Kidney glomerular epithelial cell (primary cell): ENCODE measurements around the gene NBPF8.
"Not testable (repeated sequence)": the region's sequence is repeated elsewhere in the genome, so short reads cannot be mapped to it uniquely, and the experiment has no call there.

ENCODE experiments used
- DNase-seq: peaks from one replicate; lab custom pipeline; 2025; lab: John Stamatoyannopoulos, UW

The NBPF8 gene, protein sequence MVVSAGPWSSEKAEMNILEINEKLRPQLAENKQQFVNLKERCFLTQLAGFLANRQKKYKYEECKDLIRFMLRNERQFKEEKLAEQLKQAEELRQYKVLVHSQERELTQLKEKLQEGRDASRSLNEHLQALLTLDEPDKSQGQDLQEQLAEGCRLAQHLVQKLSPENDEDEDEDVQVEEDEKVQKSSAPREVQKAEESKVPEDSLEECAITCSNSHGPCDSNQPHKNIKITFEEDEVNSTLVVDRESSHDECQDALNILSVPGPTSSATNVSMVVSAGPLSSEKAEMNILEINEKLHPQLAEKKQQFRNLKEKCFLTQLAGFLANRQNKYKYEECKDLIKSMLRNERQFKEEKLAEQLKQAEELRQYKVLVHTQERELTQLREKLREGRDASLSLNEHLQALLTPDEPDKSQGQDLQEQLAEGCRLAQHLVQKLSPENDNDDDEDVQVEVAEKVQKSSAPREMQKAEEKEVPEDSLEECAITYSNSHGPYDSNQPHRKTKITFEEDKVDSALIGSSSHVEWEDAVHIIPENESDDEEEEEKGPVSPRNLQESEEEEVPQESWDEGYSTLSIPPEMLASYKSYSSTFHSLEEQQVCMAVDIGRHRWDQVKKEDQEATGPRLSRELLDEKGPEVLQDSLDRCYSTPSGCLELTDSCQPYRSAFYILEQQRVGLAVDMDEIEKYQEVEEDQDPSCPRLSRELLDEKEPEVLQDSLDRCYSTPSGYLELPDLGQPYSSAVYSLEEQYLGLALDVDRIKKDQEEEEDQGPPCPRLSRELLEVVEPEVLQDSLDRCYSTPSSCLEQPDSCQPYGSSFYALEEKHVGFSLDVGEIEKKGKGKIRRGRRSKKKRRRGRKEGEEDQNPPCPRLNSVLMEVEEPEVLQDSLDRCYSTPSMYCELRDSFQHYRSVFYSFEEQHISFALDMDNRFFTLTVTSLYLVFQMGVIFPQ

DNA sequence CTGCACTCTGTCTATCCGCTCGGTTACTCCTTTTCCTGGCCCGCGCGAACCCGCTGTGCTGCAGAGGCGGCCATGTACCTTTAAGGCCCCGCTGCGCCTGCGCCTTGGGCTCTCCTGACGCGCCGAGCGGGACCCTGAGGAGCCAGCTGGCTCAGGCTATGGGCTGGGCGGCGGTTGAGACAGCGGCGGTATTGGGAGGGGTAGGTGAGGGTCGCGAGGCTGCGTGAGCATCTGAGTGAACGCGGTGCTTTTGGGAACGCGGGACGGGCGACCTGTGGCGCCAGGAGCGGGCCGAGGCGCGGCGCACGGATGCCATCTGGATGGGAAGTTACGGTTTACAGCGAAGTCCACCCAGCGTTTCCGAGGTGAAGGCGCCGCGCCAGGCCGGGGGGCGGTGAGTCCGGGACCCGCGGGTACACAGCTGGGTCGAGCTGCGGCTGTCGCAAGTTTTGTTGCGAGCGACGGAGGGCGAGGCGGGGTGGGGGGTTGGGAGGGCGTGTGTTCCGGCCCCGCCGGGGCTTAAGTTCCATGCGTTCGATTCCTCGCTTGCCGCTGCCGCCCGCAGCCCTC, at the start of gene NBPF8:
TSS of gene NBPF8 (plus strand) at position 125 of the 570 bp plus-strand sequence. CDS start 21,488 bp downstream, outside the sequence.
- peak; percentile 7 for DNase-seq

DNA sequence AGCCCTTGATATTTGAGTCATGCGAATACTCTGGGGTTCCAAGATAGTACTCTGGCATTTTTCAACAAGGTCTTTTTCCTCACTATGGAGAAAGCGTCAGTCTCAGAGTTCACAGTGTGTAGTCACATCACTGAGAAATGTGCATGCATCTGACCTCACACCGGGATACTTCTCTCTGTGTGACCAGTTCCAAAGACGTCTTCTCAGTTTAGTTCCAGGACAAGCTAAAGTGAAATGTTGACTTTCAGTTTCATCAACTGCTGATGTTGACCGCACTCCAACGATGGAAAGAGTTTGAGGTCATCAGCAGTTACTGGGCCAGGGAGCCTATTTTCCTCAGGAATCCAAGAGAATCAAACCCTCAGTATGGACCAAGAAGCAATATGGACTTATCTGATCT, 47.1 kb upstream of the NBPF8 start:
- DNase-seq = not testable (repeated sequence)

DNA sequence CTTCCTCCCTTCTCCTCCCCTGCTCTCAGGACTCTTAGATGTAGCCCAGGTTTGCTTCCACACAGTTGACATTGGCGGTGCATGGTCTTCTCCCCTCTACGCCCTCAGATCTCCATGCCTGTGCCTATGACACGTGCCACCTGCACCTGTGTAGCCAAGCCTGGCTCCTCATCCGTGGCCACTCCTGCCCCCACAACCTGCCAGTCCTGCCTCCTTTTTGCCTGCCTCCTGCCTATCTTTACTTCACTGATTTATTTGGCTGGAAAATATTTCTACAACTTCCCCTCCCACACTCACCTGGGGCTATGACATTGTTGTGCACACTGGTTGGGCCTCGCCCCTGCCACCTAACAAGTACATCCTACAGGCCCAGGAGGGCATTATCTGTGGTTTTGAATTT, 28.2 kb upstream of the NBPF8 start:
- not testable (repeated sequence) for DNase-seq

DNA sequence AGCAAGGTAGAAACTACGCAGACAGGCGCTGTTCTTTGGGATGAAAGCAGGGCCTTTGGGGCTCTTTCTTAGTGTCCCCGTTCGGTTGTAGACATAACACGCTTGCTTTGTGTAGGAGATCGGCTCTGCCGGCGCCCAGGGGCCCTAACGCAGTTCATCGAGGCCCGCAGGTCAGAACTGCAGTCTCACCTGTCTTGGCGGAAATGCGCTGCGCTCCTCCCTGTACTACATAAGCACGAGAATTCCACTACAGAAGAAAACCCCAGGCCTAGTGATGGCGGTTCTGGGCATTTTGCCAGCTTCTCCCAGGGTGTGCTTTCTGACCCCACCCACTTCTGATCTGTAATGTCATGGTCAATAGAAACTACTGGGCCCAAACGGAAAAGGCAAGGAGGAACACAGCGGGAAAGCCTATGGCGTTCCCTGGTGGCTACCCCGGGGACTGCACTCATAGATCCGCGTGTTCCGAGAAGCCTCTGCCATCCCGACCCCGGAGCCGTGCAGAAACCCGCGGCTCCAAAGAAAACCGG, 26.2 kb upstream of the NBPF8 start:
- peak; percentile 36 for DNase-seq

DNA sequence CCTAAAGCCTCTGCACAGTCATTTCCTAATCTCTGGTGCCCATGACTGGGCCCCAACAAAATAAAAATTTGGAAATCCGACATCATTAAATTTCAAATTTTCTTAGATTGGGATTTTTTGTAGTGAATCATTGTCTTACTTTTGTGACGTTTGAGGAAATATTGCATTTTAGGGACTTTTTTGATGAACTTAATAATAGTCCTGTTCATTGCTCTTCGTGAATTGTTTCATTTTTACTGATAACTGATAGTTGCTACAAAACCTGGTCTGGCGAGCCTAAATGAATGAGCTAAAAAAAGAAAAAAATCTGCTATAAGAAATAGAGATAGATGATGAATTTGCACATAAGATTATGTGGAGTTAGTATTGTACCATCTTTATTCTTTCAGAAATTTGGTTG, 23.5 kb upstream of the NBPF8 start:
- DNase-seq = not testable (repeated sequence)

DNA sequence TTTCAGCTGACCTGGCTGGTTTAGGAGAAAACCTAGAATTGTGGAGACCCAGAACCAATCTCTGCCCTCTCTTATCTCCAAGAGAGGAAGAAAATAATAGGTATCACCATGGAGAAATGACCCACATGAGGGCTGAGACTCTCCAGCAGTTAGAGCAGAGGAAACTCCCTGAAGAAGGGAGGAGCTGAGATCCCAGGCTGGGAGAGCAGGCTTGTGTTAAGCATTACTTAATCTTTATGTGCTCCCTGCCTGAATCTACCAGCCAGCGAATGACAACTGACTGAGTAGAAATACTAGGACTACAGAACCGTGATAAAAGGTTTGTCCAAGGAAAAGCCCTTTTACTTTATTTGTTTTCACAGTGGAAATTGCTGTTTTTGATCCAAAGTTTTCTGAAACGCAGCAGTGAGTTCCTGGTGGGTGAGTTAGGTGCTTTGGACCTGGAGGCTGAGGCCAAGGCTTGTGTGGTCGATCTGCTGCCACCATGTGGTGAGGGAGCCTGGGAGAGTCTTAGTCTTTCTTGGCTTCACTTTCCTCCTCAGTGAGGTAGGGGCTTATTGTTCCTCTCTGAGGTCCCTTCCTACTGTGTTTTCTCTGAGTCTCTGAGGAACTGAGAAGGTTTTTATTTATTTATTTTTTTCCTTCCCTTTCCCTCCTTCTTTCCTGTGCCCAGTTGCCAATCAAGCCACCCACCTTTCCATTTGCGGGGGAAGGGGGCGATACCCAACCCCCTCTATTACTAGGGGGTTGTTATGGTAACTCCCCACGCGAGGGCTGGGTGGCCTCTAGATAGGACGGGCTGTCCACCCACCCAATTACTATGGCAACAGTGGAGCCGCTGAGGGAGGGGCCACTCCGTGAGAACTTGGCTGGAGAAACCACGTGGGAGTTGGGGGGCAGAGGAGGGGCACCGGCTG, 21.3 kb upstream of the NBPF8 start:
- DNase-seq = not testable (repeated sequence)

DNA sequence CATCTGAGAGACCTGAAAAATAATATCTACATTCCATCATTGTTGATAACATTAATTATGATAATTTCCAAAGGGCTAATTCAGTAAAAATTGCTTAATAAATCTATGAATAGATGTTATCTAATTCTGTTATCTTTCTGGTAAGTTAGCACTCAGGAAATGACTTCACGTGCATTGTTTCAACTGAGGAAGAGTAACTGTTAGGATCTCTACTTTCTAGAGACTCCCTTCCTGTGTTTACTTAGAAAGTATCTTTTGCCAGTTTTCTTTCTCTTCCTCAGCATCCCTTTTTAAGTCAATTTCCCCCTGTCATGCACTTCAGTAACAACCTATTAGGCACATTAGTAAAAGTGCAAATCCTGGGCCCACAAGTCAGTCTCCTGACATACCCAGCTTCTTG, 9.5 kb upstream of the NBPF8 start:
- DNase-seq = not testable (repeated sequence)

DNA sequence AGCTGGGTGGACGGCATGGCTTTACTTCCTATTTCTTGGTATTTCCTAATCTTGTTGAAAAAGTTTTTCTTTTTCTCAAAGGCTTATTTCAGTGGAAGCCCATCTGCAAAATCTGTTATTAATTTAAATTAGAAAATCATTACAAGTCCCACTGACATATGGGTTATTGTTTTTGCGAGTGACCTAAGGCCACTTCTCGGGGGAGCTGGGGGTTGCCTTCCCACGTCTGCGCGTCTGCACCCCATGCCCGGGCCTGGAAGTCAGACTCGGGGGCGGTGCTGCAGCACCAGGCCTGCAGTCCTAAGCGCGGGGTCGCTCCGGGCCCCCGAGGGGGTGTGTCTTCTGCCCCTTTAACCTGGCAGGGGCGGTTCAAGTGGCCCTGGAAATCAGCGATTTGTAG, 384 bp upstream of the NBPF8 start:
- not testable (repeated sequence) for DNase-seq

DNA sequence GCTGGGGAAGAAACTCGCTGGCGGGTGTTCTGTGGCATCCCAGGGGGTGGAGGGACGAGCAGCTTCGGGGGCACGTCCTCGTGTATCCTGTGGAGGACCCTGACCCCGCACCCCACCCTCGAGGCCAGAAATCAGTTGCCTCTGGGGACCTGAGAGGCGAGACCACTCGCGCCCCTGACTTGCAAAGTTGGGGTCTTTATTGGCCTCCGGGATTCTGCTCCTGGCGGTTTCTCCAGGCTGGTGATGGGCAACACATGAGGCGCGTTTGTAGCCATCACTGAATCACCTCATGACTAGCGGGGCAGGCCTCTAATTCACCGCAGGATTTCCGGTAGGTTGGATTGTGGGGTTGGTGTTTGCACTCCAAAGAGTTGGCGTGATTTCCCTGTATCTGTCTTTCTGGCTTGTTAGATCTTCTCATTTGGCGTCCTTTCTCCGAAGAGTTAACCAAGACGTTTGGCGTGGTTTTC, 692 bp downstream of the NBPF8 start:
- peak; percentile 8 for DNase-seq

DNA sequence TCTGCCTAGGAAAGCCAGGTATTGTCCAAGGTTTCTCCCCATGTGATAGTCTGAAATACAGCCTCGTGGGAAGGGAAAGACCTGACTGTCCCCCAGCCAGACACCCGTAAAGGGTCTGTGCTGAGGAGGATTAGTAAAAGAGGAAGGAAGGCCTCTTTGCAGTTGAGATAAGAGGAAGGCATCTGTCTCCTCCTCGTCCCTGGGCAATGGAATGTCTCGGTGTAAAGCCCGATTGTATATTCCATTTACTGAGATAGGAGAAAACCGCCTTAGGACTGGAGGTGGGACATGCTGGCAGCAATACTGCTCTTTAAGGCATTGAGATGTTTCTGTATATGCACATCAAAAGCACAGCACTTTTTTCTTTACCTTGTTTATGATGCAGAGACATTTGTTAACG, 10.2 kb downstream of the NBPF8 start:
- DNase-seq = not testable (repeated sequence)

DNA sequence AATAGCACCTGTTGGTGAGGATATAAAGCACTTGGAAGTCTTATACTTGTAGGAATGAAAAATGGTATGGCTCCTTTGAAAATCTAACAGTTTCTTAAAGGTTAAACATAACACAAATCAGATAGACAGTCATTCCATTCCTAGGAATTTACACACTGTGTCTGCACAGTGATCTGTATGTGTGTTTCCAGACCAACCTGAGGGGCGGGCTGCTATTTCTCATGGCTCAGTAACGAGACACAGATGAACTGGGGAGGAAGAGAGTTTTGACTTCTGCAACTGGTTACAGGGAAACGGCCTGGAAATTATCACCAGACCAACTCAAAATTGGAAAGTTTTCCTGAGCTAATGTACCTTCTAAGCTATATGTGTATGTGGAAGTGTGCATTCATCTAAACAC, 16.8 kb downstream of the NBPF8 start:
- DNase-seq = not testable (repeated sequence)

DNA sequence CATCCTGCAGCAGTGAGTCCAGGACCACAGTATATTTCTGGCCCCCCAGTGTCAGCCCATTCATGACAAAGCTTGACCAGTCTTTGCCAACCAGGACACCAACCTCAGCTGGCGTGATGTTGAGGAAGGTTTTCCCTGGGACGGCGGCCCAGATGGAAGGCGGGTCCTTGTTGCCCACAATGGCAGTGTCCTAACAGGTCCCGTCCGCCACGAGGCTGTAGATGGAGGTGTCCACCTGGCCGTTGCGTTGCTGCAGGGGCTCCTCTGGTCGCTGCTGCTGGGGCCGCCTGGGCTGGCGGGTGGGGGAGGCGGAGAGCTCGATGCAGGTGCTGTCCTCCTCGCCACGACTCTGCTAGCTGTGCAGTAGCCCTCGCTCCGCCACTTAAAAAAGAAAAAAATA, 19.0 kb downstream of the NBPF8 start:
- not testable (repeated sequence) for DNase-seq

DNA sequence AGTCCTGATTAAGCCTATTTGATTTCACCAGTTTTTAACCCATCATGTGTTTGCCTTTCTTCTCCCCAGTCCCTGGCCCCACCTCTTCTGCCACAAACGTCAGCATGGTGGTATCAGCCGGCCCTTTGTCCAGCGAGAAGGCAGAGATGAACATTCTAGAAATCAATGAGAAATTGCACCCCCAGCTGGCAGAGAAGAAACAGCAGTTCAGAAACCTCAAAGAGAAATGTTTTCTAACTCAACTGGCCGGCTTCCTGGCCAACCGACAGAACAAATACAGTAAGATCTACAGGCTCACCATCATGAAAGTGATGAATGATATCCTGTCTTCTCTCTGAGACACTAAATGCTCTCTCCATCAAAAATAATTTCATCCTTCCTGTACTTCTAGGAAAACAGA, 34.3 kb downstream of the NBPF8 start:
- not testable (repeated sequence) for DNase-seq
